SK-N-SH treated with all-trans-retinoic acid at 6 μM for 48 hours (cell line): Measurements from ENCODE around the gene LSM7.

Experiments
- ATAC-seq: fragments of 200-7000 bp; cut with Tn5 transposase; 3 replicates; pipeline ENCODE4 v1.9.1; 2020; ENCODE audit warnings: mild to moderate bottlenecking, moderate library complexity
- ARNTL ChIP-seq: fragments of 450-650 bp; formaldehyde crosslinking; IDR thresholded peaks from 2 replicates; pipeline ENCODE4 v1.5.0; 2020; ENCODE audit warnings: low read depth, mild to moderate bottlenecking, moderate library complexity, borderline replicate concordance
- CREB5 ChIP-seq: fragments of 250-450 bp; sonication (Bioruptor Pico); IDR thresholded peaks from 2 replicates; pipeline ENCODE4 v1.5.1; 2020; ENCODE audit warnings: low read depth, mild to moderate bottlenecking, moderate library complexity
- CSDC2 ChIP-seq: fragments of 250-450 bp; sonication (Bioruptor Pico); IDR thresholded peaks from 2 replicates; pipeline ENCODE4 v1.5.0; 2020; ENCODE audit warnings: mild to moderate bottlenecking, moderate library complexity
- ESRRG ChIP-seq: fragments of 250-450 bp; sonication (Bioruptor Pico); IDR thresholded peaks from 2 replicates; pipeline ENCODE4 v1.6.1; 2021; ENCODE audit warnings: mild to moderate bottlenecking
- GLIS3 ChIP-seq: fragments of 250-450 bp; sonication (Bioruptor Pico); IDR thresholded peaks from 2 replicates; pipeline ENCODE4 v1.5.0; 2020; ENCODE audit warnings: mild to moderate bottlenecking, moderate library complexity
- ISL1 ChIP-seq: fragments of 250-450 bp; sonication (Bioruptor Pico); IDR thresholded peaks from 2 replicates; pipeline ENCODE4 v2.1.2; 2022; ENCODE audit warnings: mild to moderate bottlenecking, moderate library complexity
- OSR1 ChIP-seq: fragments of 250-450 bp; sonication (Bioruptor Pico); IDR thresholded peaks from 2 replicates; pipeline ENCODE4 v1.8.0; 2022; ENCODE audit warnings: moderate library complexity, mild to moderate bottlenecking, inconsistent platforms
- PATZ1 ChIP-seq: fragments of 250-450 bp; sonication (Bioruptor Pico); IDR thresholded peaks from 2 replicates; pipeline ENCODE4 v1.8.0; 2020; ENCODE audit warnings: mild to moderate bottlenecking, moderate library complexity, borderline replicate concordance
- PPARA ChIP-seq: fragments of 250-450 bp; sonication (Bioruptor Pico); IDR thresholded peaks from 2 replicates; pipeline ENCODE4 v1.5.0; 2020; ENCODE audit warnings: mild to moderate bottlenecking, borderline replicate concordance
- RARB ChIP-seq: fragments of 250-450 bp; sonication (Bioruptor Pico); IDR thresholded peaks from 2 replicates; pipeline ENCODE4 v1.8.0; 2021; ENCODE audit warnings: mild to moderate bottlenecking, moderate library complexity
- SNAI2 ChIP-seq: fragments of 250-450 bp; sonication (Bioruptor Pico); IDR thresholded peaks from 2 replicates; pipeline ENCODE4 v1.5.0; 2020; ENCODE audit warnings: mild to moderate bottlenecking, moderate library complexity
- TCF4 ChIP-seq: fragments of 250-450 bp; sonication (Bioruptor Pico); IDR thresholded peaks from 2 replicates; pipeline ENCODE4 v1.8.0; 2021; ENCODE audit warnings: mild to moderate bottlenecking, moderate library complexity, borderline replicate concordance
- TOX ChIP-seq: fragments of 250-450 bp; sonication (Bioruptor Pico); IDR thresholded peaks from 2 replicates; pipeline ENCODE4 v1.8.0; 2021; ENCODE audit warnings: mild to moderate bottlenecking, moderate library complexity, borderline replicate concordance
- TSHZ2 ChIP-seq: fragments of 250-450 bp; sonication (Bioruptor Pico); IDR thresholded peaks from 2 replicates; pipeline ENCODE4 v1.5.0; 2020; ENCODE audit warnings: mild to moderate bottlenecking, moderate library complexity
- ZC3H10 ChIP-seq: fragments of 250-450 bp; sonication (Bioruptor Pico); IDR thresholded peaks from 2 replicates; pipeline ENCODE4 v1.5.1; 2021; ENCODE audit warnings: mild to moderate bottlenecking, moderate library complexity
- ZFP3 ChIP-seq: fragments of 250-450 bp; sonication (Bioruptor Pico); IDR thresholded peaks from 2 replicates; pipeline ENCODE4 v1.5.0; 2020; ENCODE audit warnings: mild to moderate bottlenecking, moderate library complexity
- ZFP30 ChIP-seq: fragments of 450-650 bp; formaldehyde crosslinking; IDR thresholded peaks from 2 replicates; pipeline ENCODE4 v1.5.0; 2022; ENCODE audit warnings: mild to moderate bottlenecking, moderate library complexity
- ZNF565 ChIP-seq: fragments of 450-650 bp; formaldehyde crosslinking; conservative IDR thresholded peaks from 2 replicates; pipeline ENCODE4 v1.5.0; 2020; ENCODE audit warnings: low read depth, mild to moderate bottlenecking, moderate library complexity
- ZNF70 ChIP-seq: fragments of 450-650 bp; formaldehyde crosslinking; IDR thresholded peaks from 2 replicates; pipeline ENCODE4 v1.5.0; 2020; ENCODE audit warnings: mild to moderate bottlenecking, moderate library complexity
- ZNF8 ChIP-seq: fragments of 450-650 bp; formaldehyde crosslinking; IDR thresholded peaks from 2 replicates; pipeline ENCODE4 v1.5.0; 2020; ENCODE audit warnings: mild to moderate bottlenecking, moderate library complexity

The LSM7 gene

GRCh38 chr19:2333807-2334211 is 5.4 kb upstream of the LSM7 start (continued):
- TF ChIP-seq PATZ1 (CRISPR knock-in tag) (no peak), ZC3H10 (CRISPR knock-in tag) (no peak), SNAI2 (no peak), ZFP3 (CRISPR knock-in tag) (no peak), ESRRG (CRISPR knock-in tag) (no peak), TOX (CRISPR knock-in tag) (no peak), TCF4 (CRISPR knock-in tag) (no peak), ZFP30 (CRISPR knock-in tag) (no peak), GLIS3 (CRISPR knock-in tag) (no peak), ZNF565 (CRISPR knock-in tag) (no peak), ZNF70 (CRISPR knock-in tag) (no peak)
- TF ChIP-seq, all 23 proteins: peak for 0

- no peak for ATAC-seq
- TF ChIP-seq PATZ1 (CRISPR knock-in tag) (no peak), ZFP3 (CRISPR knock-in tag) (no peak), CREB5 (CRISPR knock-in tag) (no peak), OSR1 (CRISPR knock-in tag) (no peak), ZNF70 (CRISPR knock-in tag) (no peak), CSDC2 (CRISPR knock-in tag) (no peak), RARB (CRISPR knock-in tag) (no peak), ZNF8 (CRISPR knock-in tag) (no peak), ZC3H10 (CRISPR knock-in tag) (no peak), ISL1 (CRISPR knock-in tag) (no peak), TCF4 (CRISPR knock-in tag) (no peak)
These were observed 4.8 kb upstream of the LSM7 start for GRCh38 chr19:2333027-2333806.

- ATAC-seq, result no peak
- TF ChIP-seq TCF4 (CRISPR knock-in tag), result no peak
- no peak for TF ChIP-seq OSR1 (CRISPR knock-in tag)
- no peak for TF ChIP-seq PPARA (CRISPR knock-in tag)
- TF ChIP-seq CSDC2 (CRISPR knock-in tag), result no peak
- TF ChIP-seq ARNTL (CRISPR knock-in tag), result no peak
- no peak for TF ChIP-seq RARB (CRISPR knock-in tag)
- TF ChIP-seq PATZ1 (CRISPR knock-in tag), result no peak
- TF ChIP-seq TSHZ2, result no peak
- TF ChIP-seq, all 23 proteins: peak for 0
These were observed 4.1 kb upstream of the LSM7 start for GRCh38 chr19:2332341-2333026.
